K562 (cell line): Measurements from ENCODE around the gene PRCD. TPM values are rescaled to one million over a fixed set of nuclear protein-coding genes. Genes with fewer than 3 reads are reported as not detected.

ENCODE experiments used
- ARNT ChIP-seq, 2 experiments: fragments of 450-650 bp; IDR thresholded peaks; 2 replicates each; pipeline ENCODE4 v1.6.1; 2016; ENCODE audit warnings: mild to moderate bottlenecking in 1 of 2
- ATF7 ChIP-seq: fragments of 450-650 bp; IDR thresholded peaks from 2 replicates; pipeline ENCODE4 v1.7.1; 2014; ENCODE audit warnings: mild to moderate bottlenecking, moderate library complexity
- EGR1 ChIP-seq: fragments of 450-650 bp; conservative IDR thresholded peaks from 2 replicates; pipeline ENCODE4 v1.6.1; 2017; ENCODE audit warnings: mild to moderate bottlenecking
- EP400 ChIP-seq: fragments of 450-650 bp; IDR thresholded peaks from 2 replicates; pipeline ENCODE4 v1.6.1; 2017; ENCODE audit warnings: antibody characterized with exemption, mild to moderate bottlenecking, moderate library complexity
- JUNB ChIP-seq: fragments of 450-650 bp; formaldehyde crosslinking; conservative IDR thresholded peaks from 2 replicates; pipeline ENCODE4 v1.4.0; 2020; ENCODE audit warnings: mild to moderate bottlenecking
- MAZ ChIP-seq, 2 experiments: fragments of 450-650 bp in 1 of 2; sonication (generic) in 1 of 2; formaldehyde crosslinking; IDR thresholded peaks in 1 of 2; conservative IDR thresholded peaks in 1 of 2; 2 replicates each; pipeline versions ENCODE4 v1.4.0 to v1.5.0; 2020; ENCODE audit warnings: mild to moderate bottlenecking in 1 of 2, missing genetic modification reagents in 1 of 2
- MTA1 ChIP-seq: fragments of 450-650 bp; IDR thresholded peaks from 2 replicates; pipeline ENCODE4 v1.6.1; 2017; ENCODE audit warnings: borderline replicate concordance
- NEUROD1 ChIP-seq: fragments of 150-350 bp; IDR thresholded peaks from 2 replicates; pipeline ENCODE4 v1.6.1; 2014; ENCODE audit warnings: borderline replicate concordance, low read length, low read depth; ENCODE audit not compliant: partially characterized antibody
- TCF7L2 ChIP-seq: fragments of 150-350 bp; IDR thresholded peaks from 2 replicates; pipeline ENCODE4 v1.6.1; 2016; ENCODE audit warnings: low read depth, mild to moderate bottlenecking, low read length, moderate library complexity
- ZFX ChIP-seq: sonication (generic); formaldehyde crosslinking; IDR thresholded peaks from 2 replicates; pipeline ENCODE4 v1.8.0; 2022; ENCODE audit warnings: mild to moderate bottlenecking, missing genetic modification reagents, moderate library complexity
- ZNF263 ChIP-seq: sonication (generic); formaldehyde crosslinking; IDR thresholded peaks from 2 replicates; pipeline ENCODE4 v1.8.0; 2022; ENCODE audit warnings: mild to moderate bottlenecking, missing genetic modification reagents, borderline replicate concordance
- polyA plus RNA-seq, 8 experiments: library from polyadenylated mRNA; depleted of rRNA in 4 of 8; stranded (reverse) in 5 of 8; unstranded in 3 of 8; fragments of >200 nt; fragmentation: Nextera tagmentation in 2 of 8; fragmentation: Illumina TruSeq in 1 of 8; extraction: Ambion mirVana in 2 of 8; extraction: Trizol in 1 of 8; gene quantifications; 2 replicates each; pipeline versions ENCODE4 v1.2.1 to v1.2.3, GENCODE V29; 2011 to 2014; ENCODE audit warnings: inconsistent platforms in 1 of 8, missing spikeins in 1 of 8
- total RNA-seq, 7 experiments: library from RNA; depleted of rRNA in 6 of 7; stranded (reverse); fragments of >200 nt in 6 of 7; fragmentation: Illumina TruSeq in 2 of 7; extraction: Trizol in 2 of 7; gene quantifications; 2 replicates each; pipeline versions ENCODE4 v1.2.1 to v1.2.3, GENCODE V29; 2011 to 2021; ENCODE audit warnings: low replicate concordance in 1 of 7
- TF ChIP-seq, protein P1 (sequence below), 2 experiments: fragments of 450-650 bp in 1 of 2; sonication (generic) in 1 of 2; formaldehyde crosslinking in 1 of 2; IDR thresholded peaks; 2 replicates each; pipeline versions ENCODE4 v1.7.1 to v1.9.0; 2016 to 2022; ENCODE audit warnings: inconsistent platforms in 1 of 2, mild to moderate bottlenecking in 1 of 2, missing genetic modification reagents in 1 of 2
- TF ChIP-seq, protein P2 (sequence below): sonication (generic); formaldehyde crosslinking; IDR thresholded peaks from 2 replicates; pipeline ENCODE4 v1.9.0; 2022; ENCODE audit warnings: mild to moderate bottlenecking, missing genetic modification reagents
- TF ChIP-seq, protein P3 (sequence below), 2 experiments: fragments of 450-650 bp; conservative IDR thresholded peaks; 2 replicates each; pipeline ENCODE4 v1.6.1; 2017; ENCODE audit warnings: mild to moderate bottlenecking in 2 of 2, moderate library complexity in 2 of 2

PRCD gene
- total and polyA plus RNA-seq, 9 of the 15 experiments (the other 6 are each of a cell fraction or from before 2014, with no cell fraction given), result 0.20 to 0.25 (median 0.21) TPM; not detected in 6

DNA sequence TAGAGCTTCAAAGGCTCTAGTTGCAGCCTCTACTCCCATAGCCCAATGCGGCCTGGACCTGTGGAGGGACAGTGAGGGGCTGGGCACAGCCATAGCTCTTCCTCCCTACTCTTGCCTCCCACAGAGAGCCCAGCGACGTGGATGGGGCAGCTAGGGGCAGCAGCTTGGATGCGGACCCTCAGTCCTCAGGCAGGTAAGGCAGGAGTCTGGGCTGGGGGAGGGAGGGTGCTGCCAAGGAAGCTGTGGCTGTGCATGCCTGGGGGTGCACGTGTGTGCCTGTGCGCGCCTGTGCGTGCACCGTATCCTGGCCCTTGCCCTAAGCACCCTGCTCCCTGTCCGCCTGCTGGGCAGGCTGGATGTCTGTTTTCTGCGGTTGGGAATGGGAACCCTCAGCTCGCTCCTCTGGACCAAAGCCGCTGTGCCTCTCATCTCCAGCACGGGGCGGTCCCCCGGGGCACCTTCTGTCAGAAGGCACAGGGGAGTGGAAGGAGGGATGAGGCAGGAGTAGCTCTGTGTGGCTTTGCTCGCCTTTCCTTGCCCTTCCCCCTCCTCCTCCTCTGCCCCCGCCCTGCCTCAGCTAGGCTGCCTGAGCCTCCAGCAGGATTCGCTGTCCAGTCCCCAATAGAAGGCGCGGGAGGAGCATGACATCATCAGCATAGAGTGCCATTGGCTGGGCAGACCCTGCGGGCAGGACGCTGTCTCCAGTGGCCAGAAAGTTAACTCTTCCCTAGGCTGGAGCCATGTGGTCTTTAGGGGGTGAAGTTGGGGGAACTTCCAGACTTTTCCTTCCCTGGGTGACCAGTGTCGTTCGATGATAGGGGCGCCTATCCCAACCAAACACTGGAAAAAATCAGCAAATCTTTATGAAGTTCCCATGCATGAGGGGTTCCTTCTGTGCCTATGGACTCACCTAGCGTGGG, 797 bp downstream of the PRCD start (continued):
- TF ChIP-seq, protein P1, sequence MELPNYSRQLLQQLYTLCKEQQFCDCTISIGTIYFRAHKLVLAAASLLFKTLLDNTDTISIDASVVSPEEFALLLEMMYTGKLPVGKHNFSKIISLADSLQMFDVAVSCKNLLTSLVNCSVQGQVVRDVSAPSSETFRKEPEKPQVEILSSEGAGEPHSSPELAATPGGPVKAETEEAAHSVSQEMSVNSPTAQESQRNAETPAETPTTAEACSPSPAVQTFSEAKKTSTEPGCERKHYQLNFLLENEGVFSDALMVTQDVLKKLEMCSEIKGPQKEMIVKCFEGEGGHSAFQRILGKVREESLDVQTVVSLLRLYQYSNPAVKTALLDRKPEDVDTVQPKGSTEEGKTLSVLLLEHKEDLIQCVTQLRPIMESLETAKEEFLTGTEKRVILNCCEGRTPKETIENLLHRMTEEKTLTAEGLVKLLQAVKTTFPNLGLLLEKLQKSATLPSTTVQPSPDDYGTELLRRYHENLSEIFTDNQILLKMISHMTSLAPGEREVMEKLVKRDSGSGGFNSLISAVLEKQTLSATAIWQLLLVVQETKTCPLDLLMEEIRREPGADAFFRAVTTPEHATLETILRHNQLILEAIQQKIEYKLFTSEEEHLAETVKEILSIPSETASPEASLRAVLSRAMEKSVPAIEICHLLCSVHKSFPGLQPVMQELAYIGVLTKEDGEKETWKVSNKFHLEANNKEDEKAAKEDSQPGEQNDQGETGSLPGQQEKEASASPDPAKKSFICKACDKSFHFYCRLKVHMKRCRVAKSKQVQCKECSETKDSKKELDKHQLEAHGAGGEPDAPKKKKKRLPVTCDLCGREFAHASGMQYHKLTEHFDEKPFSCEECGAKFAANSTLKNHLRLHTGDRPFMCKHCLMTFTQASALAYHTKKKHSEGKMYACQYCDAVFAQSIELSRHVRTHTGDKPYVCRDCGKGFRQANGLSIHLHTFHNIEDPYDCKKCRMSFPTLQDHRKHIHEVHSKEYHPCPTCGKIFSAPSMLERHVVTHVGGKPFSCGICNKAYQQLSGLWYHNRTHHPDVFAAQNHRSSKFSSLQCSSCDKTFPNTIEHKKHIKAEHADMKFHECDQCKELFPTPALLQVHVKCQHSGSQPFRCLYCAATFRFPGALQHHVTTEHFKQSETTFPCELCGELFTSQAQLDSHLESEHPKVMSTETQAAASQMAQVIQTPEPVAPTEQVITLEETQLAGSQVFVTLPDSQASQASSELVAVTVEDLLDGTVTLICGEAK (IDR thresholded peaks at IDR 0.05), result 0 out of 2 replicates have a peak, but pooled peaks have one; percentile 6
- TF ChIP-seq, protein P1 (CRISPR knock-in tag; IDR thresholded peaks at IDR 0.05), result no peak
- peak; percentile 99 for TF ChIP-seq ATF7
- 0 out of 2 replicates have a peak, but pooled peaks have one; percentile 27 for TF ChIP-seq JUNB (CRISPR knock-in tag)
- TF ChIP-seq ZFX (CRISPR knock-in tag), result peak; percentile 6; the same call in 1 of the 2 replicates
- TF ChIP-seq EP400, result peak; percentile 85
- TF ChIP-seq TCF7L2, result no peak
- peak; percentile 70 for TF ChIP-seq EGR1
- TF ChIP-seq, protein P2, sequence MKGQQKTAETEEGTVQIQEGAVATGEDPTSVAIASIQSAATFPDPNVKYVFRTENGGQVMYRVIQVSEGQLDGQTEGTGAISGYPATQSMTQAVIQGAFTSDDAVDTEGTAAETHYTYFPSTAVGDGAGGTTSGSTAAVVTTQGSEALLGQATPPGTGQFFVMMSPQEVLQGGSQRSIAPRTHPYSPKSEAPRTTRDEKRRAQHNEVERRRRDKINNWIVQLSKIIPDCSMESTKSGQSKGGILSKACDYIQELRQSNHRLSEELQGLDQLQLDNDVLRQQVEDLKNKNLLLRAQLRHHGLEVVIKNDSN (CRISPR knock-in tag), result 0 out of 2 replicates have a peak, but pooled peaks have one; percentile 31
- TF ChIP-seq, protein P3, sequence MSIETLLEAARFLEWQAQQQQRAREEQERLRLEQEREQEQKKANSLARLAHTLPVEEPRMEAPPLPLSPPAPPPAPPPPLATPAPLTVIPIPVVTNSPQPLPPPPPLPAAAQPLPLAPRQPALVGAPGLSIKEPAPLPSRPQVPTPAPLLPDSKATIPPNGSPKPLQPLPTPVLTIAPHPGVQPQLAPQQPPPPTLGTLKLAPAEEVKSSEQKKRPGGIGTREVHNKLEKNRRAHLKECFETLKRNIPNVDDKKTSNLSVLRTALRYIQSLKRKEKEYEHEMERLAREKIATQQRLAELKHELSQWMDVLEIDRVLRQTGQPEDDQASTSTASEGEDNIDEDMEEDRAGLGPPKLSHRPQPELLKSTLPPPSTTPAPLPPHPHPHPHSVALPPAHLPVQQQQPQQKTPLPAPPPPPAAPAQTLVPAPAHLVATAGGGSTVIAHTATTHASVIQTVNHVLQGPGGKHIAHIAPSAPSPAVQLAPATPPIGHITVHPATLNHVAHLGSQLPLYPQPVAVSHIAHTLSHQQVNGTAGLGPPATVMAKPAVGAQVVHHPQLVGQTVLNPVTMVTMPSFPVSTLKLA (conservative IDR thresholded peaks at IDR 0.05), result peak; percentile 61 to 76; a peak in 3 of 4 replicates
- TF ChIP-seq ARNT (IDR thresholded peaks at IDR 0.05), result 0 out of 4 replicates have a peak, but pooled peaks of 1 of the 2 experiments have one; percentile 12
- TF ChIP-seq MAZ (CRISPR knock-in tag; conservative IDR thresholded peaks at IDR 0.05 in 1 of 2, IDR thresholded peaks at IDR 0.05 in 1 of 2), result peak; percentile 67 to 92
- TF ChIP-seq NEUROD1, result peak; percentile 57
- peak; percentile 71; the same call in 1 of the 2 replicates for TF ChIP-seq ZNF263 (CRISPR knock-in tag)
- TF ChIP-seq MTA1, result peak; percentile 51; the same call in 1 of the 2 replicates
